Left ventricle myocardium inferior (tissue), 1 donor: ENCODE measurements around the gene EIF4EBP2. TPM values are rescaled to one million over a fixed set of nuclear protein-coding genes. Genes with fewer than 3 reads are reported as not detected.
A peak's percentile ranks its signal among the peaks of the same experiment; 100 is the strongest.

ENCODE experiments used
- DNase-seq: peaks from one replicate; pipeline ENCODE4 v3.0.0-alpha.2; 2020
- H3K27ac ChIP-seq: fragments of 200-600 bp; replicated peaks from 2 replicates; pipeline ENCODE4 v1.8.0; 2021
- H3K27me3 ChIP-seq: fragments of 200-600 bp; 2 replicates; pipeline ENCODE4 v1.8.0; 2021; ENCODE audit warnings: low read depth
- H3K36me3 ChIP-seq: fragments of 200-600 bp; 2 replicates; pipeline ENCODE4 v1.8.0; 2021
- H3K4me1 ChIP-seq: fragments of 200-600 bp; 2 replicates; pipeline ENCODE4 v1.8.0; 2021
- H3K4me3 ChIP-seq: fragments of 200-600 bp; 2 replicates; pipeline ENCODE4 v1.8.0; 2021; ENCODE audit warnings: mild to moderate bottlenecking, moderate library complexity
- H3K9me3 ChIP-seq: fragments of 200-600 bp; replicated peaks from 2 replicates; pipeline ENCODE4 v1.8.0; 2021
- CTCF ChIP-seq: fragments of 200-600 bp; IDR thresholded peaks from 2 replicates; pipeline ENCODE4 v1.8.0; 2021; ENCODE audit warnings: antibody characterized with exemption, mild to moderate bottlenecking, borderline replicate concordance
- intact Hi-C: fragments of 100-400 bp; cut with micrococcal nuclease; formaldehyde crosslinking; loops from one replicate; pipeline ENCODE4 v1.11.0; 2022
- total RNA-seq: library from RNA; stranded (reverse); fragmentation: NEBNext Ultra II Directional; extraction: Animal tissue kit (Norgen Biotek cat#: 25700); gene quantifications from one replicate; pipeline ENCODE4 v1.2.1, GENCODE V29; 2021
- donor health status: DM: no; HTN: yes; CAD: no; lungs with severe emphysema.

Gene EIF4EBP2
- total RNA-seq, 1 donor from 2014 or later, result 75.1 TPM

GRCh38 chr10:70435241-70436085 is 31.5 kb downstream of the EIF4EBP2 start:
- Histone ChIP-seq H3K36me3 (no peaks in the 10 kb centered on the region), H3K9me3 (no peaks in the 10 kb centered on the region), H3K27ac (no peak overlapping the region), H3K4me3 (no peak overlapping the region), H3K4me1 (peaks cover 49% of the 10 kb centered on the region), H3K27me3 (peaks cover 16% of the 10 kb centered on the region)
- intact Hi-C loops, result no loop called here
- no peak for TF ChIP-seq CTCF
- DNase-seq, result no peak

- Histone ChIP-seq H3K9me3 (no peaks in the 10 kb centered on the region), H3K4me1 (peaks cover 38% of the 10 kb centered on the region), H3K4me3 (no peak overlapping the region), H3K27ac (no peak overlapping the region), H3K36me3 (no peaks in the 10 kb centered on the region), H3K27me3 (peaks cover 38% of the 10 kb centered on the region)
- intact Hi-C loops, result no loop called here
- TF ChIP-seq CTCF, result no peak
- no peak for DNase-seq
Observed at GRCh38 chr10:70437721-70438120, 33.8 kb downstream of the EIF4EBP2 start.

GRCh38 chr10:70440296-70441160 is 36.6 kb downstream of the EIF4EBP2 start:
- Histone ChIP-seq H3K27ac (no peak overlapping the region), H3K4me1 (peaks cover 19% of the 10 kb centered on the region), H3K27me3 (peaks cover 46% of the 10 kb centered on the region), H3K36me3 (no peaks in the 10 kb centered on the region), H3K9me3 (no peaks in the 10 kb centered on the region), H3K4me3 (peak overlapping the region; percentile 61)
- DNase-seq, result no peak
- intact Hi-C loops, result no loop called here
- peak; percentile 4 for TF ChIP-seq CTCF

GRCh38 chr10:70441161-70441894 is 37.4 kb downstream of the EIF4EBP2 start, which contains the start of gene NODAL:
Gene NODAL (minus strand): TSS chr10:70441681. CDS start chr10:70441667, 14 bp downstream.
- intact Hi-C loops, result no loop called here
- H3K36me3 ChIP-seq, result no peaks in the 10 kb centered on the region
- H3K9me3 ChIP-seq, result no peaks in the 10 kb centered on the region
- no peak within 1 kb of the TSS for H3K27ac ChIP-seq
- no peak for DNase-seq
- TF ChIP-seq CTCF, result peak; percentile 8
- H3K4me1 ChIP-seq, result peaks cover 25% of the 10 kb centered on the region
- H3K27me3 ChIP-seq, result peaks cover 46% of the 10 kb centered on the region
- H3K4me3 ChIP-seq, result peak within 1 kb of the TSS; percentile 61

GRCh38 chr10:70441895-70442309 is 38.0 kb downstream of the EIF4EBP2 start:
- Histone ChIP-seq H3K27me3 (peaks cover 46% of the 10 kb centered on the region), H3K9me3 (no peaks in the 10 kb centered on the region), H3K36me3 (no peaks in the 10 kb centered on the region), H3K4me3 (no peak overlapping the region), H3K27ac (no peak overlapping the region), H3K4me1 (peaks cover 25% of the 10 kb centered on the region)
- TF ChIP-seq CTCF, result no peak
- no peak for DNase-seq
- intact Hi-C loops, result no loop called here
